Measurements from ENCODE around the gene KDELR3.

KDELR3 gene

DNA sequence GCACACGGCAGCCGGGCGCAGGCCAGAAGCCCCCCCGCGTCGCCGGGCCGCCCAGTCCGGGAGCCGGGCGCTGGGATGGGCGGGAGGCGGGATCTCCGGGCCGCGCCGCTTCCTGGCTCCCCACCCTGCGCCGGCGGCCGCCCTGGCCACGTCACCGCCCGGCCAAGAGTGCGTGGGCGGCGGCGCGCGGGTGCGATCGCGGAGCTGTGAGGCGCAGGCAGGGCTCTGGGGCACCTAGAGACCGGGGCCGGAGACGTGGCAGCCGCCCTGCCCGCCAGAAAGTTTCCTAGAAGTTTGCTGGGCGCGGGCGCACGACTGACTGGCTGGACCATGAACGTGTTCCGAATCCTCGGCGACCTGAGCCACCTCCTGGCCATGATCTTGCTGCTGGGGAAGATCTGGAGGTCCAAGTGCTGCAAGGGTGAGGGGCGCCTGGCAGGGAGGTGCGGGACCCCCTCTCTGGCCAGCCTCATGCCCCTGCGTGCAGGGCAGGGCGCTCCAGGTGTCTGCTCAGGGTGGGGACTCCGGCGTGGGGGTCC is at the start of gene KDELR3:
Gene KDELR3, plus strand, starts transcription at position 193 of the 539 bp plus-strand sequence. Its CDS starts 138 bp downstream, at position 331.
- H3K36me3 ChIP-seq (ENCODE audit: control insufficient read depth, insufficient read depth, low read length): no peaks in the 10 kb centered on the region
- peak within 1 kb of the TSS; percentile 81 for H3K9ac ChIP-seq (ENCODE audit: low read length)

DNA sequence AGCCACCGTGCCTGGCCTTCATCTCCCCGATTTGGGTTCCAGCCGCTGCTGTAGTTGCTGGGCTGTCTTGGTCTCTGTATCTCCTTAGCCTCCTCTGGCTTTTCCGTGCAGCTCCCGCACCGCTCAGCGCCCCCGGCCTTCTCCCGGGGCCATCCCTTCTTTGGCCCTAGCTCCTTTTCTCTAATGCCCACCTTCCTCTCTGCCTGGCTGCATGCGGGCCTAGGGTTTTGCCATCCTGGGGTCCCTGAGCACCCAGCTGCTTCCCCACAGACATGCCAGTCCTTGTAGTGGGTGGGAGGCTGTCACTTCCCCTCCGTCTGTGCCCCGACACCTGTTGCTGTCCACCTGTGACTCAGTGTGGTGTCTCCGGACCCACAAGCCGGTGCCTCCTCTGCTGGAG is 49.3 kb upstream of the KDELR3 start:
- no peaks in the 10 kb centered on the region for H3K36me3 ChIP-seq (ENCODE audit: control insufficient read depth, insufficient read depth, low read length)
- no peaks in the 10 kb centered on the region for H3K4me1 ChIP-seq (ENCODE audit: control insufficient read depth, insufficient read depth, low read length)
- no peaks in the 10 kb centered on the region for H3K27me3 ChIP-seq (ENCODE audit: control insufficient read depth, insufficient read depth, low read length)
- H3K9me3 ChIP-seq (ENCODE audit: control insufficient read depth, low read length): no peaks in the 10 kb centered on the region
- H3K4me3 ChIP-seq (ENCODE audit: low read length): no peak overlapping the region
- H3K9ac ChIP-seq (ENCODE audit: low read length): no peak overlapping the region

More for the DNA sequence above, at the start of gene KDELR3:
- H3K4me1 ChIP-seq (ENCODE audit: control insufficient read depth, insufficient read depth, low read length): peaks cover 15% of the 10 kb centered on the region
- peaks cover 13% of the 10 kb centered on the region for H3K27me3 ChIP-seq (ENCODE audit: control insufficient read depth, insufficient read depth, low read length)
- peak within 1 kb of the TSS; percentile 87 for H3K4me3 ChIP-seq (ENCODE audit: low read length)
- H3K9me3 ChIP-seq (ENCODE audit: control insufficient read depth, low read length): no peaks in the 10 kb centered on the region

DNA sequence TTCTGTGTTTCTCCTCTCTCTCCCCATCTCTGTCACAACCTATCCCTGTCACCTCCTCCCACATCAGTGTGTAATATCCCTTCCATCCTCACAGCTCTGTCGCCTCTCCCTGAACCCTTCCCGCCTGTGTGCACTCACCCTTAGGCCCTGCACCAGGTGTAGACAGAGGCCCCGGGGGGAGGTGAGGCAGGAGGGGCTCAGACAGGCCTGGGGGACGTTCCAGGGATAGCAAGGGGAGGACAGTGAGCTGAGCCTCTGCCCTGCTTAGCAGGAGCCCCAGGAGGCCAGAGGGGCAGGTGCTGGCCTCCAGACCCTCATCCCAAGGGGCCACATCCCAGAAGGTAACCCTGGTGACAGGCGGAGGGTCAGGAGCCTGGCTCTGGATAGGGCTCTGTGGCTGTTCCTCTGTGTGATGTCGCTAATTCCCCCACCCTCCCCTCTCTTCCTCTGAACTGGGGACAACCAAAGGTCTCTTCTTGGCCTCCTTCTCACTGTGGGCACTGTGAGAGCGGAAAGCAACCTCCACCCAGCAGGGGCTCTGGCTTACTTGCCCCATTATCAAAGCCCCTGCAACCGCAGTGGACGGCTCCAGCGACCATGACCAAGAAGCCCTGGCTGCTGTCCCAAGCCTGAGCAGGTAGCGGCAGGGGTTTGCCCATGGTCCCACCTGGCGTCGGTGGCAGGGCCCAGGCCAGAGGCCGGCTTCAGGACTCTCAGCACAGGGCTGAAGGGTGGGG is 48.6 kb upstream of the KDELR3 start:
- Histone ChIP-seq H3K27me3 (ENCODE audit: control insufficient read depth, insufficient read depth, low read length) (no peaks in the 10 kb centered on the region), H3K9ac (ENCODE audit: low read length) (no peak overlapping the region), H3K36me3 (ENCODE audit: control insufficient read depth, insufficient read depth, low read length) (no peaks in the 10 kb centered on the region), H3K9me3 (ENCODE audit: control insufficient read depth, low read length) (no peaks in the 10 kb centered on the region), H3K4me1 (ENCODE audit: control insufficient read depth, insufficient read depth, low read length) (no peaks in the 10 kb centered on the region), H3K4me3 (ENCODE audit: low read length) (no peak overlapping the region)

DNA sequence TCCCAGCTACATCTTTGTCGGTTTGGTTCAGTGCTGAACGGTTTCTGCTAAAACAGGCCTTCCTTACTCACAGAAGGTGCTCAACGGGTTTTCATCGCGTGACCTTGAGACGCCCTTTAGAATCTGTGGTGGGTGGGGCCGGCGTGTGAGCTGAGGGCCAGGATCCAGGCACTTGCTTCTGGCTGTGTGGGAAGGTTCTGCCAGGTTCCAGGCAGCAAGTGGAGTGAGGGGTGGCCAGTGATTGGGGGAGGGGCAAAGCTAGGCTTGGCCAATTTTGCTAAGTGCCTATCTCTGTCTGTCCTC is 48.1 kb upstream of the KDELR3 start:
- no peak overlapping the region for H3K4me3 ChIP-seq (ENCODE audit: low read length)
- H3K36me3 ChIP-seq (ENCODE audit: control insufficient read depth, insufficient read depth, low read length): no peaks in the 10 kb centered on the region
- no peaks in the 10 kb centered on the region for H3K4me1 ChIP-seq (ENCODE audit: control insufficient read depth, insufficient read depth, low read length)
- no peaks in the 10 kb centered on the region for H3K27me3 ChIP-seq (ENCODE audit: control insufficient read depth, insufficient read depth, low read length)
- no peaks in the 10 kb centered on the region for H3K9me3 ChIP-seq (ENCODE audit: control insufficient read depth, low read length)
- H3K9ac ChIP-seq (ENCODE audit: low read length): no peak overlapping the region

DNA sequence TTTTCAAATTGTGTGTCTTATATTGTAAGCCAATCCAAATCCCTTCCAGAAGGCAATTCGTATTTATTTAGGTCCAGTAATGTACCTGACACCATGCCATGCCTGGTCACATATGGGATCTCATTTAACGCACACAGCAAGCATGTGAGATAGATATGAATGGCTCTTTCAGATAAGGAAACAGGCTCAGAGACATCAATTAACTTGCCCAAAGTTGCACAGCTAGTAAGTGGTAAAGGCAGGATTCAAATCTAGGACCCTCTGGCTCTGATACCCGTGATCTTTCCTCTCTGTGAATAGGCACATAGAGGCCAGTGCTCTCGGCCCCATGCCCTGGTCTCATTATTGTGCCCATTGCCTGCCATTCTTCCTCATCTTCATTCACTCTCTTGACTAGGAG is 47.2 kb upstream of the KDELR3 start:
- Histone ChIP-seq H3K9ac (ENCODE audit: low read length) (no peak overlapping the region), H3K27me3 (ENCODE audit: control insufficient read depth, insufficient read depth, low read length) (no peaks in the 10 kb centered on the region), H3K36me3 (ENCODE audit: control insufficient read depth, insufficient read depth, low read length) (no peaks in the 10 kb centered on the region), H3K4me1 (ENCODE audit: control insufficient read depth, insufficient read depth, low read length) (no peaks in the 10 kb centered on the region), H3K4me3 (ENCODE audit: low read length) (no peak overlapping the region), H3K9me3 (ENCODE audit: control insufficient read depth, low read length) (no peaks in the 10 kb centered on the region)

DNA sequence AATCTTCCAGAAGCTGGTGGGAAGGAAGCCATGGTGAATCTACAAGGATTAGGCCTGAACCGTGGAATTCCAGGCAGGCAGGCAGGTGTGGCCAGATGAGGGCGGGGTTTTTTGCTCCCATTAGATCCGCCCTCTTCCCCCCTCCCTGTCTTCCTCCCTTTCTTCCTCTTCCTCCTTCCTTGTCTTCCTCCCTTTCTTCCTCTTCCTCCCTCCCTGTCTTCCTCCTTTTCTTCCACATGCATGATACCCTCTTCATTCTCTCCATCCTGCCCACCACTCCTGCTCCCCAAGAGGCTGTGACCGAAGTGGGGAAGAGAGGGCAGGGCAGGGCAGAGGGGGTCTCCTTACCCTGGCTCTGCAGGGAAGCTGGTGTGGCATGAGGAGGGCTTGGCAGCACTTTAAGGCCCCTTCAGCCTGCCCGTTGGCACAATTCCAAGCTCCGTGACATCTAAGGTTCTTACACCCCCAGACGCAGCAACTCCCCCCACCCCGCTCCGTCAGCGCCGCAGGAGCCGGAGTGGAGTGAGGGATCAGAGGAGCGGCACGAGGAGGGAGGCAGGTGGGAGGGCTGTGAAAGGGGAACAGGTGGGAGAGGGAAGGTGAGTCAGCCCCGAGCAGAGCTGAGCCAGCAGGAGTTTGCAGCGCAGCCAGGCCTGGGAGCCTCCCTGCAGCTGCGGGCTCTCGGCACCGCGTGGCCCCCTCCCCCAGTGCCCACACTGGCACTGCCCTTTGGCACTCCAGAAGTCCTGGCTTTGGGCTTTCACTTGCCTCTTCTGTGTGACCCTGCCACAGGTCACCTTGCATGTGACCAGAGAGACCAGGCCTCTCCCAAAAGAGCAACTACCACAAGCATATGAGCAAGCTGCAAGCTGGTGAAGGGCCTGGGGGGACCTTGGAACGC is 45.0 kb upstream of the KDELR3 start:
- no peaks in the 10 kb centered on the region for H3K27me3 ChIP-seq (ENCODE audit: control insufficient read depth, insufficient read depth, low read length)
- no peaks in the 10 kb centered on the region for H3K4me1 ChIP-seq (ENCODE audit: control insufficient read depth, insufficient read depth, low read length)
- H3K9ac ChIP-seq (ENCODE audit: low read length): no peak overlapping the region
- no peak overlapping the region for H3K4me3 ChIP-seq (ENCODE audit: low read length)
- H3K36me3 ChIP-seq (ENCODE audit: control insufficient read depth, insufficient read depth, low read length): no peaks in the 10 kb centered on the region
- H3K9me3 ChIP-seq (ENCODE audit: control insufficient read depth, low read length): no peaks in the 10 kb centered on the region

DNA sequence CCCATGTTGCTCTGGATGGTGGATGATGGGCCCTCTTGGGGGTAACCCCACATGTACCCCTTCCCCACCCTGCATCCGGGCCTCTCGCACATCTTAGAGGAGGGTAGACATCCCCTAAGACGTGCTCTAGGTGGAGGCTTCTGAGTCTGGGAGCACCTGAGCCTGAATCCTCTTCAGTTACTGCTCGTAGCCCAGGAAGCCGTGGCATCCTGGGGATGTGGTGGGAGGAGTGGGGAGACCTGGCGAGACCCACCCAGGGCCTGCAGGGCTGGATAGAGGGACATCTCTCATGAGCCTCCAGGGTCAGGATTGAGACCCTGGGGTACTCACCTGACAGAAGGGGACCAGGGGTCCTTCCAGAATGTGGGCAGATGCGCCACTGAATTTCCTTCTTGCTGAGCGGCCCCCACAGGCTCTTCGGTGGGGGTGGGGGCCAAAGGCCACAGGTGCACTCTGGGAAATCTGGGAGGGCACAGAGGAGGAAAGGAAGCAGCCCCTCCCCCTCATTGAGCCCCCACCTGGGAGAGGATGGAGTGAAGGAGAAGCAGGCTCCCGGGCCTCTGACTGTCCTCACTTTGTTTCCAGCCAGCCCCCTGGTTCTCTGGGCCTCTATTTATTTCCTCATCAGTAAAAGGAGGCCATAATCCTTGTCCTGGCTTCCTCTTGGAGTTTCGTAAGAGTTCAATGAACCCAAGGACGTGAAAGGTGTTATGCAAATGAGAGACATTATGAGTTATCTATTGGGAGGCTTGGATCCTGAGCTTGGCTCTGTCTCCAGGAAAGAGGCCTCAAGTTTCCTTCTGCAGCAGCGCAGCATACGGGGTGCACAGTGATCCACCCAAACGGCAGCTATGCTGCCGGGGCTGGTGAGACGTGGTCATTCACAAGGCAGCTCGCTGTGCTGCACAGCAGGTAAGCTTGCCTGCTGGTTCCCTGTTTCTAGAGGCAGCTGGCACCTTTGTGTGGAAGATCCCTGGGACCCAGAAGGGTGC is 44.1 kb upstream of the KDELR3 start:
- Histone ChIP-seq H3K4me3 (ENCODE audit: low read length) (no peak overlapping the region), H3K9me3 (ENCODE audit: control insufficient read depth, low read length) (no peaks in the 10 kb centered on the region), H3K27me3 (ENCODE audit: control insufficient read depth, insufficient read depth, low read length) (no peaks in the 10 kb centered on the region), H3K9ac (ENCODE audit: low read length) (no peak overlapping the region), H3K4me1 (ENCODE audit: control insufficient read depth, insufficient read depth, low read length) (no peaks in the 10 kb centered on the region), H3K36me3 (ENCODE audit: control insufficient read depth, insufficient read depth, low read length) (no peaks in the 10 kb centered on the region)

DNA sequence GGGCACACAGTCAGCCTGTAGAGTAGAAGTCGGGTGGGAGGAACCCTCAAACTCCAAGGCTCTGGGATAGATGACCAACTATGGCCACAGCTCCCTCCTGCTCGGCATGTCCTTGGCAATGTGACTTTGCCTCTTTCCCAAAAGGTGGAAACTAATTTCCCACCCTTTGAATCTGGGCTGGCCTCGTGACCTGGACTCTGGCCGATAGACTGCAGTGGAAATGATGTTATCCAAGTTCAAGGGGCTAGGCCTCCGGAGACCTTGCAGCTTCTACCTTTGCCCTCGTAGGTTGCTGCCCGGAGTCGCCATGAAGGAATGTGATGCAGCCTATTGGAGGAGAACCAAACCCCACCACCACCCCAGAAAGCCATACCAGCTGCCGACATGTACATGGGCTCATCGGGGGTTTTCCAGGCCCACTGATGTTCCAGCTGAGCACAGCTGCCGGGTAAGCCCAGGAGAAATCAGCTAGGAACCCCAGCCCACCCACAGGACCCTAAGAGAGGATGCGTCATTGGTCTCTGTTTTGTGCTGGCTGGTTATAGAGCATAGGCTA is 43.3 kb upstream of the KDELR3 start:
- Histone ChIP-seq H3K4me1 (ENCODE audit: control insufficient read depth, insufficient read depth, low read length) (no peaks in the 10 kb centered on the region), H3K9ac (ENCODE audit: low read length) (no peak overlapping the region), H3K27me3 (ENCODE audit: control insufficient read depth, insufficient read depth, low read length) (no peaks in the 10 kb centered on the region), H3K4me3 (ENCODE audit: low read length) (no peak overlapping the region), H3K9me3 (ENCODE audit: control insufficient read depth, low read length) (no peaks in the 10 kb centered on the region), H3K36me3 (ENCODE audit: control insufficient read depth, insufficient read depth, low read length) (no peaks in the 10 kb centered on the region)

DNA sequence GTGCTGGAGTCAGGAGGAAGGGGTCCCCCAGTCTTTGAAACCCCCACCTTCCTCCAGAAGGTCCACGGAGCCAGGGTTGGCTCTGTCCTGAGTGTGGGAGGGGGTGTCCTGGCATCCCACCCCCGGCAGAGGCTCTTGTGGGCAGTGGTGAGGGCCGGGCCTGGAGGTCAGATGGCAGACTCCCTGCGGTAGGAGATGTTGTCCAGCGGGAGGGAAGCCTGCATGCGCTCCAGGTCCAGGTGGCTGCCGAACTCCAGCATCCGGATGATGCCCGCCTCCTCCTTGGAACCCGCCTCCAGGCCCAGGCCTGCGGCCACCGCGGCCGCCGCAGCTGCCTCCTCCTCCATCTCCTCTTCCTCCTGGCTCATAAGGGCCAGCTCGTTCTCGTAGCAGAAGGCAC is 41.3 kb upstream of the KDELR3 start:
- H3K4me1 ChIP-seq (ENCODE audit: control insufficient read depth, insufficient read depth, low read length): no peaks in the 10 kb centered on the region
- H3K27me3 ChIP-seq (ENCODE audit: control insufficient read depth, insufficient read depth, low read length): no peaks in the 10 kb centered on the region
- H3K9ac ChIP-seq (ENCODE audit: low read length): no peak overlapping the region
- H3K36me3 ChIP-seq (ENCODE audit: control insufficient read depth, insufficient read depth, low read length): no peaks in the 10 kb centered on the region
- no peaks in the 10 kb centered on the region for H3K9me3 ChIP-seq (ENCODE audit: control insufficient read depth, low read length)
- H3K4me3 ChIP-seq (ENCODE audit: low read length): no peak overlapping the region

DNA sequence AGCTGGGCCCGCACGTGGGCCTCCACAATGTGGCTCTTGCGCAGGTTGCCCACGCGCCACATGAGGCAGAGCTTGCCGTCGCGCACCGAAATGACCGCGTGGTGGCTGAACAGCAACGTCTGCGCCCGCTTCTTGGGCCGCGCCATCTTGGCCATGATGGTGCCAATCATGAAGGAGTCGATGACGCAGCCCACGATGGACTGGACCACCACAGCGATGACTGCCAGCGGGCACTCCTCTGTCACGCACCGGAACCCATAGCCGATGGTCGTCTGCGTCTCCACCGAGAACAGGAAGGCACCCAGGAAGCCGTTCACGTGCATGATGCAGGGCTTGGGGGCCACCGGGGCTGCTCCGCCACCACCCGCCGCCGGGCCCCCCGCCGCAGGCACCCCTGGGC is 40.4 kb upstream of the KDELR3 start:
- Histone ChIP-seq H3K4me3 (ENCODE audit: low read length) (no peak overlapping the region), H3K4me1 (ENCODE audit: control insufficient read depth, insufficient read depth, low read length) (no peaks in the 10 kb centered on the region), H3K36me3 (ENCODE audit: control insufficient read depth, insufficient read depth, low read length) (no peaks in the 10 kb centered on the region), H3K9me3 (ENCODE audit: control insufficient read depth, low read length) (no peaks in the 10 kb centered on the region), H3K27me3 (ENCODE audit: control insufficient read depth, insufficient read depth, low read length) (no peaks in the 10 kb centered on the region), H3K9ac (ENCODE audit: low read length) (no peak overlapping the region)

DNA sequence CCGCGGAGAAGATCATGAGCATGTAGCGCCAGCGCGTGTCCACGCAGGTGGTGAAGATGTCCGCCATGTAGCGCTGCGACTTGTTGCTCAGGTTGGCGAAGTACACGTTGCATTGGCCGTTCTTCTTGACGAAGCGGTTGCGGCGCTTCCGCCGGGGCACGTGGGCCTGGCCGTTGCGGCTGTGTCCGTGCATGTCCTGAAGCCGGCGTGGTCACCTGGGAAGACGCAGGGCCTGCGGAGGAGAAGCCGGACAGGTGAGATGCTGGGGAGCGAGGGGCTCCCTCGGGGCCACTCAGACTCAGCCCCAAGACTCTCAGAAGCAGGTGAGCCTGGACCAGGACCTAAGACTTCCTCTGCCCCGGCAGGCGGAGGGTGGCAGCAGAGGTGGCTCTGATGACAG is 40.0 kb upstream of the KDELR3 start:
- Histone ChIP-seq H3K9me3 (ENCODE audit: control insufficient read depth, low read length) (no peaks in the 10 kb centered on the region), H3K27me3 (ENCODE audit: control insufficient read depth, insufficient read depth, low read length) (no peaks in the 10 kb centered on the region), H3K9ac (ENCODE audit: low read length) (no peak overlapping the region), H3K36me3 (ENCODE audit: control insufficient read depth, insufficient read depth, low read length) (no peaks in the 10 kb centered on the region), H3K4me1 (ENCODE audit: control insufficient read depth, insufficient read depth, low read length) (no peaks in the 10 kb centered on the region), H3K4me3 (ENCODE audit: low read length) (no peak overlapping the region)

Data from mucosa of stomach (tissue), 1 donor.